ENCODE measurements around the gene LPP.

LPP gene

DNA sequence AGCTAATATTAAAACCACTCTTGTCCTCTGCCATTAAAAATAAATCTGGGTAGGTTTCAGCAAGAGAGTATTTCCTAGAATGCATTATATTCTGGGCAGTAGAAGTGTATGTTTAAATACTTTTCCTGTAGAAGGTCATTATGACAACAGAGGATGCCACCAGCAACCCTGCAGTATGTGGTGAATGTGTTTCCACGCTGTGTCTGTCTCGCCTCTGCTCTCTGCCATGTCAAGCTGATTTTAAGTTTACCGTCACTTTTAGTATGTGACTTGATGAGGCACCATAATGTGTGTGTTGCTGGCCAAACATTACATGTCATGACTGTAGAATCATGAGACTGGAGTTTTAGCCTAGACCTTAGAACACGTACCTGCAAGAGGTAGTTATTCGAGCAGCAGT, 211.2 kb downstream of the LPP start:
- Histone ChIP-seq H3K9me3 (ENCODE audit: control insufficient read depth, low read depth, low read length) (no peaks in the 10 kb centered on the region), H3K4me3 (ENCODE audit: low read length) (no peak overlapping the region), H3K4me1 (ENCODE audit: control insufficient read depth, low read depth, low read length) (no peaks in the 10 kb centered on the region), H3K27ac (ENCODE audit: low read length) (no peak overlapping the region), H3K36me3 (ENCODE audit: control insufficient read depth, low read depth, low read length) (no peaks in the 10 kb centered on the region), H3K9ac (ENCODE audit: low read length) (no peak overlapping the region), H3K27me3 (ENCODE audit: control insufficient read depth, insufficient read depth, low read length) (no peaks in the 10 kb centered on the region)

DNA sequence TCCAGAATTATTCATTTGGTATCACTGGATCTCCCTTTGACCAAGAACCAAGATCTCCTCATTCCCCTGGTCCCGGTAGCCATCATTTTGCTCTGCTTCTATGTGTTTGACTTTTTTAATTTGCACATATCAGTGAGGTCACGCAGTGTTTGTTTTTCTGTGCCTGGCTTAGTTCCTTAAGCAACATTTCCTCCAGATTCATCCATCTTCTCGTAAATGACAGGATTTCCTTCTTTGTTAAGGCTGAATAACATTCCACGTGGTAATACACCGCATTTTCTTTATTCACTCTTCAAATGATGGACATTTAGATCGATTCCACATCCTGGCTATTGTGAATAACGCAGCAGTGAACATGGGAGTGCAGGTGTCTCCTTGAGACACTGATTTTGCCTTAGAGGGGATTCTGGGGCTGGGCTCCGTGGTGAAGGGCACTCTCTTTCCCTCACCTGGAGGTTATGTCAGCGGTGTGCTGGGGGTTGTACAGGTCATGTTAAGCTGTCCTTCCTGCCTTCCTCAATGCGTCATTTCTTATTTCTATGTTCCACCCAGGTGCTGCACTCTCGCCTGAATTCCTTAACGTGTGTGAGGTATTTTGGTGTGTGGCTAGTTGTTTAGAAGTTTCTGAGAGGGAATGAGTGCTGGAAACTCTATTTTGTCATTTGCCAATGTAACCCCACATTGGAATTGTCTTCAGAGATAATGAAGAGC, 212.2 kb downstream of the LPP start:
- Histone ChIP-seq H3K9me3 (ENCODE audit: control insufficient read depth, low read depth, low read length) (no peaks in the 10 kb centered on the region), H3K4me3 (ENCODE audit: low read length) (no peak overlapping the region), H3K27ac (ENCODE audit: low read length) (no peak overlapping the region), H3K36me3 (ENCODE audit: control insufficient read depth, low read depth, low read length) (no peaks in the 10 kb centered on the region), H3K4me1 (ENCODE audit: control insufficient read depth, low read depth, low read length) (no peaks in the 10 kb centered on the region), H3K9ac (ENCODE audit: low read length) (no peak overlapping the region), H3K27me3 (ENCODE audit: control insufficient read depth, insufficient read depth, low read length) (no peaks in the 10 kb centered on the region)

DNA sequence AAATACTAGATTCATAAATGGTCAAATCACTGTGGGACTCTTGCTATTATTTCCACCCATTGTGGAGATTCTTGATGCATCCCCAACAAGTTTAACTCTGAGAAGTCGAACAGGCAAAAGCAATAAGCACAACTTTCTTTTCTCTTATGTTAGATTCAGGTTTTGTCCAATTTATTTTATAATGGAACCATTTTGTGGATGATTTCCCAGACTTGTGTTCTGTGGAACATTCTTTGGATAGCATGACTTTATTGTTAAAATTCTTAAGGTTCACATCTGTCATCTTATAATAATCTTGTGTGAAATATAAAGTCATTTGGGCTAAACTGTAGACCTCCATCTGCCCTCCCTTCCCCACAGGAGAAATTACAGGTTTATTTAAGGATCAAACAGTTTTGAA, 213.7 kb downstream of the LPP start:
- Histone ChIP-seq H3K9ac (ENCODE audit: low read length) (no peak overlapping the region), H3K27me3 (ENCODE audit: control insufficient read depth, insufficient read depth, low read length) (no peaks in the 10 kb centered on the region), H3K9me3 (ENCODE audit: control insufficient read depth, low read depth, low read length) (no peaks in the 10 kb centered on the region), H3K4me1 (ENCODE audit: control insufficient read depth, low read depth, low read length) (no peaks in the 10 kb centered on the region), H3K27ac (ENCODE audit: low read length) (no peak overlapping the region), H3K4me3 (ENCODE audit: low read length) (no peak overlapping the region), H3K36me3 (ENCODE audit: control insufficient read depth, low read depth, low read length) (no peaks in the 10 kb centered on the region)

DNA sequence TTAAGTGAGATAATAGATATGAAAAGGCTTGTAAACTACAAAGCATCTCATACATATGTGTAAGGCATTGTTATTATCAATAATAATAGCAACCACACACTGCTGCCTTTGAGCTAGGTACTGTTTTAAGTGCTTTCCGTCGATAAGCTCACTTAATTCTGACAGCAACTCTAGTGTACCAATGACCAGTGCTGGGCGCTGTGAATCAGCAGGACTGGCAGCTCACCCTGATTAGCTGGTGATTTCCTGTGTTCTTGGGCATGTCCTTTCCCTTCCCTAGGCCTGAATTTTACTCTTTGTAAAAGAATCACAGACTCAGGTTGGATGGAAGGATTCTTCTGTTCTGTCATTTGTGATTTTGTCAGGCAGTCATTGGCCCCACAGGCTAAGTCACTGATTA, 215.6 kb downstream of the LPP start:
- Histone ChIP-seq H3K27ac (ENCODE audit: low read length) (no peak overlapping the region), H3K27me3 (ENCODE audit: control insufficient read depth, insufficient read depth, low read length) (no peaks in the 10 kb centered on the region)

DNA sequence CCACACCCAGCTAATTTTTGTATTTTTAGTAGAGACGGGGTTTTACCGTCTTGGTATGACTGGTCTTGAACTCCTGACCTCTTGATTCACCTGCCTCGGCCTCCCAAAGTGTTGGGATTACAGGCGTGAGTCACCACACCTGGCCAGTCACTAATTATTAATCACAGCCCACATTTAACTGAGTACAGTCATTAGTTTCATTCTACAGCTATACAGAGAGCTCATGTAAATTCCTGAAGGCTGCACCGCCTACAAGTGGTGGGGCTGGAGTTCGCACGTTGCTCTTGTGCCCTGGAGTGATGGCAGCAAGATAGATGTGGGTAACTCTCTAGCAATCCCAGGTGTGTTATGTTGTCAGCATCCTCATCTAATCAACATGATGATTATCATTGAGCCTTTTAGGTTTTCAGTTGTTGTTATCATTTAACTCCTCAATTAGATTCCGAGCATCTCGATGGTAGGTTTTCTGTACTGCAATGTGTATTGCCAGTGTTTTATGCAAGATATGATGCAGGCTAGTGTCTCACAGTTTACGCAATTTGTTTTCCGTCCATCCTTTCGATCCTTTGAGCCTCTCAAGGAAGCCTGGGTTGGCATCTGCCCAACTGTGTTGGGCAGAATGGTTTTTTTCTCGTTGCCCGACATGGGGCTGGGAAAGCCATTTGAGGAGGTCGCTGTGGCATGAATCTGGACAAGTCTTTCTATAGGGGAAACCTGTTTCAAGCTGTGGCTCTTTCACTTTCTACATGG, 216.3 kb downstream of the LPP start:
- Histone ChIP-seq H3K9me3 (ENCODE audit: control insufficient read depth, low read depth, low read length) (no peaks in the 10 kb centered on the region), H3K4me1 (ENCODE audit: control insufficient read depth, low read depth, low read length) (no peaks in the 10 kb centered on the region), H3K27ac (ENCODE audit: low read length) (no peak overlapping the region), H3K9ac (ENCODE audit: low read length) (no peak overlapping the region), H3K27me3 (ENCODE audit: control insufficient read depth, insufficient read depth, low read length) (no peaks in the 10 kb centered on the region), H3K36me3 (ENCODE audit: control insufficient read depth, low read depth, low read length) (no peaks in the 10 kb centered on the region), H3K4me3 (ENCODE audit: low read length) (no peak overlapping the region)

More for the DNA sequence above, 215.6 kb downstream of the LPP start:
- H3K9ac ChIP-seq (ENCODE audit: low read length), result no peak overlapping the region
- H3K4me1 ChIP-seq (ENCODE audit: control insufficient read depth, low read depth, low read length), result no peaks in the 10 kb centered on the region
- H3K4me3 ChIP-seq (ENCODE audit: low read length), result no peak overlapping the region
- no peaks in the 10 kb centered on the region for H3K9me3 ChIP-seq (ENCODE audit: control insufficient read depth, low read depth, low read length)
- H3K36me3 ChIP-seq (ENCODE audit: control insufficient read depth, low read depth, low read length), result no peaks in the 10 kb centered on the region

DNA sequence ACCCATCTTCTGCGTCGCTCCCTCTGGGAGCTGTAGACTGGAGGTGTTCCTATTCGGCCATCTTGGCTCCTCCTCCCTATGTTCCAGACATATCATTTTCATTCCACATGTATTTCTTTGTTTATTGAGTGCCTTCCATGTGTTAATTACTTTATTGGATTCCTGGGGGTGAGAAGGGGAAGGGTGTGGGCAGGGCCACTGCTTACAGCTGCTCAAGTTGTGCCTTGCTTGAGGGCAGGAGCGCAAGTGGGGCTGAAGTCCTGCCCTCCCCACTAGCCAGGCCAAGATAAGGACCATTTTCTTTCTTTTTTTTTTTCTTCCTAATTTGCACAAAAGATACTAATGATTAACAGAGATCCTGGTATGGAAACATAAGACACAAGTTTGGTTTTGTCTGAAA, 224.8 kb downstream of the LPP start:
- peaks cover 3% of the 10 kb centered on the region for H3K9me3 ChIP-seq (ENCODE audit: control insufficient read depth, low read depth, low read length)
- no peak overlapping the region for H3K9ac ChIP-seq (ENCODE audit: low read length)
- no peak overlapping the region for H3K4me3 ChIP-seq (ENCODE audit: low read length)
- H3K27me3 ChIP-seq (ENCODE audit: control insufficient read depth, insufficient read depth, low read length), result no peaks in the 10 kb centered on the region
- no peaks in the 10 kb centered on the region for H3K36me3 ChIP-seq (ENCODE audit: control insufficient read depth, low read depth, low read length)
- H3K27ac ChIP-seq (ENCODE audit: low read length), result no peak overlapping the region
- H3K4me1 ChIP-seq (ENCODE audit: control insufficient read depth, low read depth, low read length), result no peaks in the 10 kb centered on the region

DNA sequence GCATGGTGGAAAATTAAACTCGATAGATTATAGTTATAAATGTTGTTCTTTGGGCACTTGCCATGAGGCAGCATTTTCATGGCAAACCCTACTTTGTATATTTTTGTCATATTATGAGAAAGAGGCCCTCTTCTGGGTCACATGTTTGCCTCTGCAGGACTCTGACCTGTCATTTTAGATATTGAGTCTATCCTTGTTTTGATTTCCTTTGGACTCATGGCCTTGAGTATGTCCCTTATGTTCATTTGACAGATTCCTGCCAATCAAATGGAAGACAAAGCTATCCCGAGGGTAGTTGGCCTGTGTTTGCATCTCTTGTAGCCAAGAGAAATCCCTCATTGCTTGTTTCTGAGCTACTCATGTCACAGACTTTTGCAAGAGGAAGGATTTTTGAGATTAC, 226.3 kb downstream of the LPP start:
- Histone ChIP-seq H3K9me3 (ENCODE audit: control insufficient read depth, low read depth, low read length) (peaks cover 3% of the 10 kb centered on the region), H3K27ac (ENCODE audit: low read length) (no peak overlapping the region), H3K27me3 (ENCODE audit: control insufficient read depth, insufficient read depth, low read length) (no peaks in the 10 kb centered on the region), H3K9ac (ENCODE audit: low read length) (no peak overlapping the region), H3K36me3 (ENCODE audit: control insufficient read depth, low read depth, low read length) (no peaks in the 10 kb centered on the region), H3K4me3 (ENCODE audit: low read length) (no peak overlapping the region), H3K4me1 (ENCODE audit: control insufficient read depth, low read depth, low read length) (no peaks in the 10 kb centered on the region)

DNA sequence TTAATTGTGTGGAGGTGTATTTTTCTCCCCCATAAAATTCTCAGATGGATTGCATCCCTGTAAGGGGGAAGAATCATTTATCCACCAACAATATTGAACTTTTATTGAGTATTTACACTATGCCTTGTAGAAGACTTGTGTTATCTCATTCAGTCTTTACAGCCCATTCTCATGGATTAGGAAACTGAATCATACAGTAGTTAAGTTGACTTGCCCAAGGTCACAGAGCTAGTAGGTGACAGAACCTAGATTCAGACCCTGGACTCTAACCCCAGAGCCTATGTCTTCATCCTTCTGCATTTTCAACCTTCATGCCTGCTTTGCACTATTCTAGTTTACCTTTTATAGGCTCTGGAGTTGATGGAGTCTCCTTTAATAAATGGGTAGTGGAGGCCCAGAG, 226.8 kb downstream of the LPP start:
- Histone ChIP-seq H3K4me1 (ENCODE audit: control insufficient read depth, low read depth, low read length) (no peaks in the 10 kb centered on the region), H3K9me3 (ENCODE audit: control insufficient read depth, low read depth, low read length) (peaks cover 3% of the 10 kb centered on the region), H3K9ac (ENCODE audit: low read length) (no peak overlapping the region), H3K27me3 (ENCODE audit: control insufficient read depth, insufficient read depth, low read length) (no peaks in the 10 kb centered on the region), H3K27ac (ENCODE audit: low read length) (no peak overlapping the region), H3K4me3 (ENCODE audit: low read length) (no peak overlapping the region), H3K36me3 (ENCODE audit: control insufficient read depth, low read depth, low read length) (no peaks in the 10 kb centered on the region)

DNA sequence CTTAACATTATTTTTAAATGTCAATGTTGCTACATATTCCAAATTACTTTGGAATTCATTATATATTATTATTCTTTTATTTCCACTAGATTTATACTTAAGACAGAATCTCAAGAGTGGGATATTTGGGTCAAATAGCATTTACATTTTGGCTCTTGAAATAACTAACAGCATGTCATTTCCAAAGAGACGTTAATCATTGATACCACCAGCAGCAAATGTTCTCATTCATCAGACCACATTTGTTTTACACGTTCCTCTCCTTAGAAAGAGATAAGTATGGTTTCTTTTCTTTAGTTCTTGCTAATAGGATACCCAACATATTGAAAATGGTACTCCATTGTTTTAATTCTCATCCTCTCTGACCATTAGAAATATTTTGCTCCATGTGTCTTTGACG, 229.8 kb downstream of the LPP start:
- Histone ChIP-seq H3K9me3 (ENCODE audit: control insufficient read depth, low read depth, low read length) (peaks cover 3% of the 10 kb centered on the region), H3K4me3 (ENCODE audit: low read length) (no peak overlapping the region), H3K27ac (ENCODE audit: low read length) (no peak overlapping the region), H3K4me1 (ENCODE audit: control insufficient read depth, low read depth, low read length) (no peaks in the 10 kb centered on the region), H3K36me3 (ENCODE audit: control insufficient read depth, low read depth, low read length) (no peaks in the 10 kb centered on the region), H3K27me3 (ENCODE audit: control insufficient read depth, insufficient read depth, low read length) (no peaks in the 10 kb centered on the region), H3K9ac (ENCODE audit: low read length) (no peak overlapping the region)

DNA sequence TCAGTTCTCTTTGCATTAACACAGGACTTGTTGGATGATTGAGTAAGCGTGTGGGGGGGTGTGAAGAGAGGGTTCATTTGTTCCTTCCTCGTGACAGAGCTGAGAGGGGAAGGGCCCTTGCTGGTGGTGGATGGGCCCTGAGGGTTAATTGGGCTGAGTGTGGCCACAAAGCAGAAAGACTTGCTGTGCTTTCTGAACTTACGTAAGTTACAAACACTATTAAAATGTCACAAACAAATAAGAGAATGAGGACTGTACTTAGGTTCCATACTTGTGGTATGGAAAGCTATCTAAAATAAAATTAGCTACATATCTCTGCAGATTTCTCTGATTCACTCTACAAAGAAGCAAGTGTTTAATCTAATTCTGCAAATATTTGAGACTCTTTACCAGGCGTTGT, 231.3 kb downstream of the LPP start:
- H3K4me1 ChIP-seq (ENCODE audit: control insufficient read depth, low read depth, low read length), result no peaks in the 10 kb centered on the region
- no peak overlapping the region for H3K4me3 ChIP-seq (ENCODE audit: low read length)
- no peak overlapping the region for H3K9ac ChIP-seq (ENCODE audit: low read length)
- no peaks in the 10 kb centered on the region for H3K9me3 ChIP-seq (ENCODE audit: control insufficient read depth, low read depth, low read length)
- no peaks in the 10 kb centered on the region for H3K27me3 ChIP-seq (ENCODE audit: control insufficient read depth, insufficient read depth, low read length)
- no peak overlapping the region for H3K27ac ChIP-seq (ENCODE audit: low read length)
- H3K36me3 ChIP-seq (ENCODE audit: control insufficient read depth, low read depth, low read length), result no peaks in the 10 kb centered on the region

DNA sequence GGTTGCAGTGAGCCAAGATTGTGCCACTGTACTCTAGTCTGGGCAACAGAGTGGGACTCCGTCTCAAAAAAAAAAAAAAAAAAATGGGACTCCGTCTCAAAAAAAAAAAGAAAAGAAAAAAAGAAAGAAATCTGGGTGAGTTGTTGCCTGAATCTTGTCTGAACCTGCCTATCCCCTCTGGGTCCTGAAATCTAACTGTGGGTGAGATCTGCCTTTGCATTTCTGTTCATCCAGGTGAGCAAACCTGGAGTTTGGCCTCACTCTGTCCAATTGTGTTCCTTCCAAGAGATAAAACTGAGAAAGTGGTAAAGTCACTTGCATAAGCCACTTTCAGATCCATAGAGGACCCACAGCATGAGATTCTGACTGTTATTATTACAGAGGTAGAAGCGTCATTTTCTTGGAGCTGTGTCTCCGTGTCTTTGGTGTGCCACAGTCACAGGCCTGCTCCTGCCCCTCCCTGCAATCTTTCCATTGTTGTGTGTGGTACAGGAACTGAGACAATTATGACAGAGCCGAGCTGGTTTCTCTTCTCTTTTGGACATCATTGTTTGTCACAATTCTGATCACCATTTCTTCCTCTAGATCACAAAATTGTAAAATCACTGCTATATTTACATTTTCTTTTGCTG, 235.9 kb downstream of the LPP start:
- no peaks in the 10 kb centered on the region for H3K9me3 ChIP-seq (ENCODE audit: control insufficient read depth, low read depth, low read length)
- H3K27me3 ChIP-seq (ENCODE audit: control insufficient read depth, insufficient read depth, low read length), result no peaks in the 10 kb centered on the region
- H3K27ac ChIP-seq (ENCODE audit: low read length), result no peak overlapping the region
- no peak overlapping the region for H3K9ac ChIP-seq (ENCODE audit: low read length)
- H3K4me3 ChIP-seq (ENCODE audit: low read length), result no peak overlapping the region
- H3K36me3 ChIP-seq (ENCODE audit: control insufficient read depth, low read depth, low read length), result no peaks in the 10 kb centered on the region
- no peaks in the 10 kb centered on the region for H3K4me1 ChIP-seq (ENCODE audit: control insufficient read depth, low read depth, low read length)

DNA sequence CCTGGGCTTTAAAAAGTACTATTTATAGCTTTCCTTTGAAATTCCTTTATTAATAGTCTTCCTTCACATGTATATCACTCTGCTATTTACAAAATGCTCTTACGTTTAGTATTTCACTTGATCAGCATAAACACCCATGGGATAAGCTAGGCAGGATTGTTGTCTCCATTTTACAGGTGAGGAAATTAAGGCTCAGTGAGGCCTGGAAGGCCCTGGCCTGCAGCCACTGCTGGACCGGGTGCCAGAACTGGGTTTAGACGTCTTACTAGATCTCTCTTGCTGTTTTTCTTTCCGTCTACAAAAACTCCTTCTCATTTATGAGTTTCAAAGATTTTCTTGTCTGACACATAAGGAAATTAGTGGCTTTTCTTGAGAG, 236.4 kb downstream of the LPP start:
- H3K36me3 ChIP-seq (ENCODE audit: control insufficient read depth, low read depth, low read length), result no peaks in the 10 kb centered on the region
- H3K4me1 ChIP-seq (ENCODE audit: control insufficient read depth, low read depth, low read length), result no peaks in the 10 kb centered on the region
- H3K9ac ChIP-seq (ENCODE audit: low read length), result no peak overlapping the region
- no peaks in the 10 kb centered on the region for H3K27me3 ChIP-seq (ENCODE audit: control insufficient read depth, insufficient read depth, low read length)
- no peak overlapping the region for H3K27ac ChIP-seq (ENCODE audit: low read length)
- no peak overlapping the region for H3K4me3 ChIP-seq (ENCODE audit: low read length)
- H3K9me3 ChIP-seq (ENCODE audit: control insufficient read depth, low read depth, low read length), result no peaks in the 10 kb centered on the region

All from iPS-18a (cell line).